ENCODE results near the gene DMRT3.

Gene DMRT3, protein sequence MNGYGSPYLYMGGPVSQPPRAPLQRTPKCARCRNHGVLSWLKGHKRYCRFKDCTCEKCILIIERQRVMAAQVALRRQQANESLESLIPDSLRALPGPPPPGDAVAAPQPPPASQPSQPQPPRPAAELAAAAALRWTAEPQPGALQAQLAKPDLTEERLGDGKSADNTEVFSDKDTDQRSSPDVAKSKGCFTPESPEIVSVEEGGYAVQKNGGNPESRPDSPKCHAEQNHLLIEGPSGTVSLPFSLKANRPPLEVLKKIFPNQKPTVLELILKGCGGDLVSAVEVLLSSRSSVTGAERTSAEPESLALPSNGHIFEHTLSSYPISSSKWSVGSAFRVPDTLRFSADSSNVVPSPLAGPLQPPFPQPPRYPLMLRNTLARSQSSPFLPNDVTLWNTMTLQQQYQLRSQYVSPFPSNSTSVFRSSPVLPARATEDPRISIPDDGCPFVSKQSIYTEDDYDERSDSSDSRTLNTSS

DNA sequence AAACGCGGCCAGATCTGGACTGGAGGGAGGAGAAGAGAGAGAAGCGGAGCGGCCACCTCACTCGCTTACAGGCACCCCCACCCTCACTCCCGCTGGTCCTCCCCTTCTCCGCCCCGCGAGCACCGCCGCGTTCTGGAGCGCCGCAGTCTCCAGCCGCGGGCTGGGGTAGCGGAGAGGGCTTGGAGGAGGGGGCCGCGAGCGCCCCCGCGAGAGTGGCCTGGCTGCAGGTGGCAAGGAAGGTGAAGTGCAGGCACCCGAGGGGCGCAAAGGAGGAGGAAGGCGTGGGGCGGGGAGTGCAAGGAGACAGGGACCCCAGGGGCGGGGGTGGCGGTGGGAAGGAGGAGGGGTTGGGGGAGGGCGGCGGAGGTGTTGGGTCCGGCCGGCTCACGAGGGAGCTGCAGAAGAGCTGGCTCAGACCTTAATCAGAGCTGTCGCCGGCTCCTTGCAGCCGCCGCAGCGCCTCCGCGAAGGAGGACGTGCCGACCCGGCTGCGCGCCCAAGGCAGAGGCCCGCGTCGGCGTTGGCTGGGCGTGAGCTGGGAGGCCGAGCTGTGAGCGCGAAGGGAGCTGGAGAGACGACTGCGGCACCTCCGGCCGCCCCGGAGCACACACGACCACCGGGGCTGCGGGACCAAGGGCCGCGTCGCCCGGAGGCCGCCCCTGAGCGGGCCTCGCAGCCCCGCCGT is at the start of gene DMRT3:
Gene DMRT3 (plus strand): TSS at position 398 of the 685 bp plus-strand sequence. CDS start 347 bp downstream, outside the sequence.
- Histone ChIP-seq H4K20me1 (ENCODE audit: insufficient read depth, low read length) (no peaks in the 10 kb centered on the region), H3K27me3 (ENCODE audit: insufficient read depth, low read length, poor library complexity) (peaks cover 7% of the 10 kb centered on the region), H3K4me3 (ENCODE audit: low read depth in 1 of 2, low read length in 2 of 2) (no peak within 1 kb of the TSS), H3K4me1 (ENCODE audit: insufficient read depth, low read length) (no peaks in the 10 kb centered on the region), H3K9me3 (ENCODE audit: insufficient read depth, low read length, severe bottlenecking) (no peaks in the 10 kb centered on the region), H2AFZ (ENCODE audit: low read depth, low read length) (no peak within 1 kb of the TSS), H3K36me3 (ENCODE audit: insufficient read depth, low read length) (no peaks in the 10 kb centered on the region), H3K27ac (ENCODE audit: low read length) (no peak within 1 kb of the TSS), H3K79me2 (ENCODE audit: insufficient read depth, low read length) (no peaks in the 10 kb centered on the region), H3K9ac (ENCODE audit: low read depth, low read length) (no peak within 1 kb of the TSS), H3K4me2 (ENCODE audit: insufficient read depth, low read length) (no peak within 1 kb of the TSS)
- DNase-seq, result no peak
- TF ChIP-seq, protein P1, sequence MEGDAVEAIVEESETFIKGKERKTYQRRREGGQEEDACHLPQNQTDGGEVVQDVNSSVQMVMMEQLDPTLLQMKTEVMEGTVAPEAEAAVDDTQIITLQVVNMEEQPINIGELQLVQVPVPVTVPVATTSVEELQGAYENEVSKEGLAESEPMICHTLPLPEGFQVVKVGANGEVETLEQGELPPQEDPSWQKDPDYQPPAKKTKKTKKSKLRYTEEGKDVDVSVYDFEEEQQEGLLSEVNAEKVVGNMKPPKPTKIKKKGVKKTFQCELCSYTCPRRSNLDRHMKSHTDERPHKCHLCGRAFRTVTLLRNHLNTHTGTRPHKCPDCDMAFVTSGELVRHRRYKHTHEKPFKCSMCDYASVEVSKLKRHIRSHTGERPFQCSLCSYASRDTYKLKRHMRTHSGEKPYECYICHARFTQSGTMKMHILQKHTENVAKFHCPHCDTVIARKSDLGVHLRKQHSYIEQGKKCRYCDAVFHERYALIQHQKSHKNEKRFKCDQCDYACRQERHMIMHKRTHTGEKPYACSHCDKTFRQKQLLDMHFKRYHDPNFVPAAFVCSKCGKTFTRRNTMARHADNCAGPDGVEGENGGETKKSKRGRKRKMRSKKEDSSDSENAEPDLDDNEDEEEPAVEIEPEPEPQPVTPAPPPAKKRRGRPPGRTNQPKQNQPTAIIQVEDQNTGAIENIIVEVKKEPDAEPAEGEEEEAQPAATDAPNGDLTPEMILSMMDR (IDR thresholded peaks at IDR 0.05; ENCODE audit: borderline replicate concordance, extremely low read depth, low read length, poor library complexity, severe bottlenecking), result no peak
- no peak for TF ChIP-seq EZH2 (IDR thresholded peaks at IDR 0.05; ENCODE audit: borderline replicate concordance, low read depth, low read length, severe bottlenecking)
- no peak for ATAC-seq (ENCODE audit: insufficient read depth, low read depth)

GRCh38 chr9:926976-927375 is 49.5 kb upstream of the DMRT3 start:
- TF ChIP-seq, protein P1 (IDR thresholded peaks at IDR 0.05; ENCODE audit: borderline replicate concordance, extremely low read depth, low read length, poor library complexity, severe bottlenecking), result no peak
- no peak for TF ChIP-seq EZH2 (IDR thresholded peaks at IDR 0.05; ENCODE audit: borderline replicate concordance, low read depth, low read length, severe bottlenecking)
- ATAC-seq (ENCODE audit: insufficient read depth, low read depth) (no peak), DNase-seq (no peak)
- no peaks in the 10 kb centered on the region; the same call in 1 of the 2 replicates for H4K20me1 ChIP-seq (ENCODE audit: insufficient read depth, low read length)
- H3K4me1 ChIP-seq (ENCODE audit: insufficient read depth, low read length), result no peaks in the 10 kb centered on the region
- no peak overlapping the region for H3K9ac ChIP-seq (ENCODE audit: low read depth, low read length)
- H3K79me2 ChIP-seq (ENCODE audit: insufficient read depth, low read length), result no peaks in the 10 kb centered on the region
- H3K27me3 ChIP-seq (ENCODE audit: insufficient read depth, low read length, poor library complexity), result peaks cover 3% of the 10 kb centered on the region
- H3K4me2 ChIP-seq (ENCODE audit: insufficient read depth, low read length), result no peak overlapping the region
- H3K9me3 ChIP-seq (ENCODE audit: insufficient read depth, low read length, severe bottlenecking), result no peaks in the 10 kb centered on the region
- H3K4me3 ChIP-seq (ENCODE audit: low read depth in 1 of 2, low read length in 2 of 2), result no peak overlapping the region
- H3K36me3 ChIP-seq (ENCODE audit: insufficient read depth, low read length), result no peaks in the 10 kb centered on the region
- no peak overlapping the region for H2AFZ ChIP-seq (ENCODE audit: low read depth, low read length)
- no peak overlapping the region for H3K27ac ChIP-seq (ENCODE audit: low read length)

DNA sequence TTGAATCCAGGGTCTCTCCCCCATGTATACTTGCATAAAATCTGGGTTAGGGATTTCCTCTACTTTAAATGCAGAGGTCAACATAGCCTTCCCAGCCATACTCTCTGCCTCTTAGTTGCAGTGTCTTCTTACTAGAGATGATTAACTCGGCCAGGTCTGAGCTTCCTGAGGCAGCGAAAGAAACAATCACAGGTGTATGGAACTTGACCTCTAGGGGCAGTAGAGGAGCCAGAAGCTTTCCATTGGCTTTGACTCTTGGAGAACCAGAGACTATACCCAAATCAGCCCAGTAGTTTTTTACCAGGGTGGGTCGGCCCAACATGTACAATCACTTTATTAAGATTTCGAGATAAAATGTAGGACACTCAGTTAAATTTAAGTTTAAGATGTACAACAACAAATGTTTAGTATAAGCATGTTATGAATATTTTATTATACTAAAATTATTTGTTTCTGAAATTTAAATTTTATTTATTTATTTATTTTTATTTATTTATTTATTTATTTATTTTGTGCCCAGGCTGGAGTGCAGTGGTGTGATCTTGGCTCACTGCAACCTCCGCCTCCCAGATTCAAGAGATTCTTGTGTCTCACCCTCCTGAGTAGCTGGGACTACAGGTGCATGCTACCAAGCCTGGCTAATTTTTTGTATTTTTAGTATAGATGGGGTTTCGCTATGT is 48.0 kb upstream of the DMRT3 start:
- Histone ChIP-seq H3K79me2 (ENCODE audit: insufficient read depth, low read length) (no peaks in the 10 kb centered on the region), H3K36me3 (ENCODE audit: insufficient read depth, low read length) (no peaks in the 10 kb centered on the region), H3K27me3 (ENCODE audit: insufficient read depth, low read length, poor library complexity) (peaks cover under 1% of the 10 kb centered on the region), H3K9ac (ENCODE audit: low read depth, low read length) (no peak overlapping the region), H3K4me2 (ENCODE audit: insufficient read depth, low read length) (no peak overlapping the region), H2AFZ (ENCODE audit: low read depth, low read length) (no peak overlapping the region), H4K20me1 (ENCODE audit: insufficient read depth, low read length) (no peaks in the 10 kb centered on the region; the same call in 1 of the 2 replicates), H3K9me3 (ENCODE audit: insufficient read depth, low read length, severe bottlenecking) (no peaks in the 10 kb centered on the region), H3K27ac (ENCODE audit: low read length) (no peak overlapping the region), H3K4me3 (ENCODE audit: low read depth in 1 of 2, low read length in 2 of 2) (no peak overlapping the region), H3K4me1 (ENCODE audit: insufficient read depth, low read length) (no peaks in the 10 kb centered on the region)
- peak; percentile 10 for DNase-seq
- ATAC-seq (ENCODE audit: insufficient read depth, low read depth), result 0 out of 3 replicates have a peak, but pooled peaks have one; percentile 49
- no peak for TF ChIP-seq EZH2 (IDR thresholded peaks at IDR 0.05; ENCODE audit: borderline replicate concordance, low read depth, low read length, severe bottlenecking)
- TF ChIP-seq, protein P1 (IDR thresholded peaks at IDR 0.05; ENCODE audit: borderline replicate concordance, extremely low read depth, low read length, poor library complexity, severe bottlenecking), result peak; percentile 63
